Glutamatergic neuron (in vitro differentiated cells): ENCODE results near the gene IDI1. TPM values are rescaled to one million over a fixed set of nuclear protein-coding genes. Genes with fewer than 3 reads are reported as not detected.
A peak's percentile ranks its signal among the peaks of the same experiment; 100 is the strongest.

Experiments used
- DNase-seq: peaks from one replicate; pipeline ENCODE4 v3.0.0; 2022
- H3K27ac Mint-ChIP-seq: one replicate; pipeline ENCODE4 v1.8.0; 2020; ENCODE audit warnings: mild to moderate bottlenecking, mixed read lengths, inconsistent platforms; ENCODE audit not compliant: unreplicated experiment
- H3K27me3 Mint-ChIP-seq: one replicate; pipeline ENCODE4 v1.8.0; 2020; ENCODE audit warnings: mild to moderate bottlenecking, moderate library complexity, mixed read lengths, inconsistent platforms; ENCODE audit not compliant: unreplicated experiment
- H3K36me3 Mint-ChIP-seq: one replicate; pipeline ENCODE4 v1.8.0; 2020; ENCODE audit warnings: mild to moderate bottlenecking, mixed read lengths, inconsistent platforms; ENCODE audit not compliant: unreplicated experiment
- H3K4me1 Mint-ChIP-seq: one replicate; pipeline ENCODE4 v1.8.0; 2020; ENCODE audit warnings: mild to moderate bottlenecking, low read depth, mixed read lengths, inconsistent platforms; ENCODE audit not compliant: unreplicated experiment
- H3K4me3 Mint-ChIP-seq: one replicate; pipeline ENCODE4 v1.8.0; 2020; ENCODE audit warnings: mild to moderate bottlenecking, mixed read lengths, inconsistent platforms; ENCODE audit not compliant: unreplicated experiment
- H3K9me3 Mint-ChIP-seq: one replicate; pipeline ENCODE4 v1.8.0; 2020; ENCODE audit warnings: mild to moderate bottlenecking, moderate library complexity, mixed read lengths, inconsistent platforms; ENCODE audit not compliant: unreplicated experiment
- total RNA-seq: library from RNA; stranded (reverse); fragmentation: NEBNext Ultra II Directional; extraction: Animal tissue kit (Norgen Biotek cat#: 25700); gene quantifications from one replicate; pipeline ENCODE4 v1.2.1, GENCODE V29; 2021; ENCODE audit not compliant: unreplicated experiment
- TF ChIP-seq, protein P1 (sequence below): fragments of 200-600 bp; sonication (generic); IDR thresholded peaks from one replicate; pipeline ENCODE4 v1.5.0; 2021; ENCODE audit not compliant: partially characterized antibody, unreplicated experiment

IDI1 gene
- total RNA-seq, 1 donor from 2014 or later, result 103 TPM

DNA sequence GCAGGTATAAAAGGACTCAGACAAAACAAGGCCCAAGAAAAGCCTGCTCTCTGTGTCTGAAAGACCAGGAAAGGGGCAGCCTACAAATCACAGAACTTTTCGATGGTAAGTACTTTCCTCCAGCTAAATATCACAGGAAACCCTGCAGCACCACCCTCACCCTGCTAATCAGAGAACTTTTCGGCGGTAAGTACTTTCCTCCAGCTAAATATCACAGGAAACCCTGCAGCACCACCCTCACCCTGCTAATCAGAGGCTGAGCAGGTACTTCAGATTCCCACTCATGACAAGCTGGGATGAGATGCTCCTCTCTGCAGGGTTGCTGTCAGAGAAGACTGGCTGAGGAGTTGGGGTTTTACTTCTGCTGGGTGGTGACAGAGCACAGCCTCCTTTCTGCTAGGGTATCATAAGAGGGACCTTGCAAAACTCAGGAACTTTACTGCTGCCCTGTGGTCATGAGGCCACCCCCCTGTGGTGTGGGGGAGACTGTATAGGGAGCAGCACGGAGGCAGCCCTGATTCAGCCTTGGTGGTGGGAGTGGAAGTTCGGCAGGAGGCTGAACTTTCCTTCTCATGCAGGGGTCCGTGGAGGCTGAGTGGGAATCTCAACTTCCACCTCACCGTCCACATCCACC is 14.4 kb upstream of the IDI1 start:
- no peak for DNase-seq
- no peaks in the 10 kb centered on the region for H3K36me3 Mint-ChIP-seq
- peaks cover 7% of the 10 kb centered on the region for H3K9me3 Mint-ChIP-seq
- TF ChIP-seq, protein P1, sequence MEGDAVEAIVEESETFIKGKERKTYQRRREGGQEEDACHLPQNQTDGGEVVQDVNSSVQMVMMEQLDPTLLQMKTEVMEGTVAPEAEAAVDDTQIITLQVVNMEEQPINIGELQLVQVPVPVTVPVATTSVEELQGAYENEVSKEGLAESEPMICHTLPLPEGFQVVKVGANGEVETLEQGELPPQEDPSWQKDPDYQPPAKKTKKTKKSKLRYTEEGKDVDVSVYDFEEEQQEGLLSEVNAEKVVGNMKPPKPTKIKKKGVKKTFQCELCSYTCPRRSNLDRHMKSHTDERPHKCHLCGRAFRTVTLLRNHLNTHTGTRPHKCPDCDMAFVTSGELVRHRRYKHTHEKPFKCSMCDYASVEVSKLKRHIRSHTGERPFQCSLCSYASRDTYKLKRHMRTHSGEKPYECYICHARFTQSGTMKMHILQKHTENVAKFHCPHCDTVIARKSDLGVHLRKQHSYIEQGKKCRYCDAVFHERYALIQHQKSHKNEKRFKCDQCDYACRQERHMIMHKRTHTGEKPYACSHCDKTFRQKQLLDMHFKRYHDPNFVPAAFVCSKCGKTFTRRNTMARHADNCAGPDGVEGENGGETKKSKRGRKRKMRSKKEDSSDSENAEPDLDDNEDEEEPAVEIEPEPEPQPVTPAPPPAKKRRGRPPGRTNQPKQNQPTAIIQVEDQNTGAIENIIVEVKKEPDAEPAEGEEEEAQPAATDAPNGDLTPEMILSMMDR, result no peak
- H3K4me1 Mint-ChIP-seq, result peaks cover 42% of the 10 kb centered on the region
- peaks cover 2% of the 10 kb centered on the region for H3K27me3 Mint-ChIP-seq
- peak overlapping the region; percentile 76 for H3K4me3 Mint-ChIP-seq
- peak overlapping the region; percentile 93 for H3K27ac Mint-ChIP-seq

DNA sequence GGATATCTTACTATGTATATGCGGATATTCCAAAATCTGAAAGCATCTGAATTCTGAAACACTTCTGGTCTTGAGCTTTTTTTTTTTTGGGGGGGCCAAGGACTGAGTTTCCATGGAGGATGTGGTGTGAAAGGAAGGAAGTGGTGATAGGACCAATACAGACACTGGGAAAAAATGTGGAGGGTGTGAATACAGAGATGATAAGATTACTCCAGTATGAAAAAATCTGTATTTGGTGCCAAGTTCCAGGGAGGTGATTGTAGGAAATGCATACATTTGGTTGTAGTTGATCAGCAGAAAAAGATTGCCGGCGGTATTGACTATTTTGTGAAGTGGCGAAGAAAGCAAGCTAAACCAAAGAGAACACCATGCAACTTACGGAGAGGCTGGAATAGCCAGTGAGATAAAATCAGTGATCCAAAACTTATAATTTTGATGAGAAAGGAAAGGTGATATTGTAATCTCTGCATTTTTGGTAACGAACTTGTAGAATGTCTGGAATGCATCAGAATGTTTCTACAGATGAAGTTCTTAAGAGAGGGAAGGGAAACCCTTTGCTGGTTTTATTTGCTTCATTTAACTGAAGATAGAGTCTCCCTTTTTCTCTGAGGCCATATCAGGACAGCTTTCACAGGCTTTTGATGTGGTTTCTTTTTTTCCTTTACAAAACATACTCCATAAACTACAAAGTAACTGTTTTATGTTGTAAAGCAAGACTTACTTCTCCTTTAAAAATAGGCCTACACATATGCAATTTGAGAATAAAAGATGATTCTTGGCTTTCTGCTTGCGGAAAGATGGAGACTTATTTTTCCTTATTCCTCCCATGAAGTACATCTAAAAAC is 13.2 kb upstream of the IDI1 start:
- no peak overlapping the region for H3K4me3 Mint-ChIP-seq

DNA sequence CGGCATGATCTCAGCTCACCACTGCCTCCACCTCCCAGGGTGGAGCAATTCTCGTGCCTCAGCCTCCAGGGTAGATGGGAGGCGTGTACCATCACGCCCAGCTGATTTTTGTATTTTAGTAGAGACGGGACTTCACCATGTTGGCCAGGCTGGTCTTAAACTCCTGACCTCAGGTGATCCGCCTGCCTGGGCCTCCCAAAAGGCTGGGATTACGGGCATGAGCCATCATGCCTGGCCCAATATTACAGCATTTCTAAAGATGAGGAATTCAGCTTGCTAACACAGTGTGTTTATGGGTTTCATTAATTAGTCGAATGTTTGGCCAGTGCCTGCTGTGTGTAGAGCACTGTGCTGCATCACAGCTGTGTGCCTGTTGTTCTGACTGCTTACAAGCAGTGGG is 11.0 kb upstream of the IDI1 start:
- TF ChIP-seq, protein P1, result no peak
- peaks cover 7% of the 10 kb centered on the region for H3K9me3 Mint-ChIP-seq
- H3K36me3 Mint-ChIP-seq, result no peaks in the 10 kb centered on the region
- peaks cover 54% of the 10 kb centered on the region for H3K4me1 Mint-ChIP-seq
- peak overlapping the region; percentile 7 for H3K4me3 Mint-ChIP-seq
- no peak for DNase-seq
- no peak overlapping the region for H3K27ac Mint-ChIP-seq
- H3K27me3 Mint-ChIP-seq, result peaks cover 6% of the 10 kb centered on the region

More for the DNA sequence above, 13.2 kb upstream of the IDI1 start:
- Mint-ChIP-seq H3K27me3 (peaks cover 2% of the 10 kb centered on the region), H3K27ac (no peak overlapping the region), H3K36me3 (no peaks in the 10 kb centered on the region), H3K4me1 (peaks cover 53% of the 10 kb centered on the region), H3K9me3 (peaks cover 7% of the 10 kb centered on the region)
- DNase-seq, result no peak
- TF ChIP-seq, protein P1, result no peak

DNA sequence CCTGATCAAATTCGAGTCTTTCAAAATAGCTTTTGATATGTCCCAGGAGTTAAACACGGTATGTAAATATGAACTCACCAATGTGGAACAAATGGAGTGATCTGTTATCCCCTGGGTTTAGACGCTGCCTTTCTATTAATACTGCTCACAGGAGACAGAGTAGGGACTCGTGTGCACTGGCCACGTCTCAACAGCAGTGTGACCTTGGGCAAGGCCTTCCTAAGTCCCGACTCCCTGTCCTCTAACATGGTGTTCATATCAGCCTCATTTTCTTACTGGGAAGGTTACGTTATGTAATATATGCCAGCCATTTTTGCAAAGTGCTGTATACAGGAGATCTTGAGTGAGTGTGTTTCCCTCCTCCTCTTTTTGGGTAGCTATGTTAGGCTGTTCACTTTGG is 9.1 kb upstream of the IDI1 start:
- Mint-ChIP-seq H3K4me1 (peaks cover 48% of the 10 kb centered on the region), H3K27ac (peak overlapping the region; percentile 19), H3K9me3 (no peaks in the 10 kb centered on the region), H3K4me3 (peak overlapping the region; percentile 92), H3K36me3 (no peaks in the 10 kb centered on the region), H3K27me3 (peaks cover 8% of the 10 kb centered on the region)
- DNase-seq, result no peak
- TF ChIP-seq, protein P1, result no peak

DNA sequence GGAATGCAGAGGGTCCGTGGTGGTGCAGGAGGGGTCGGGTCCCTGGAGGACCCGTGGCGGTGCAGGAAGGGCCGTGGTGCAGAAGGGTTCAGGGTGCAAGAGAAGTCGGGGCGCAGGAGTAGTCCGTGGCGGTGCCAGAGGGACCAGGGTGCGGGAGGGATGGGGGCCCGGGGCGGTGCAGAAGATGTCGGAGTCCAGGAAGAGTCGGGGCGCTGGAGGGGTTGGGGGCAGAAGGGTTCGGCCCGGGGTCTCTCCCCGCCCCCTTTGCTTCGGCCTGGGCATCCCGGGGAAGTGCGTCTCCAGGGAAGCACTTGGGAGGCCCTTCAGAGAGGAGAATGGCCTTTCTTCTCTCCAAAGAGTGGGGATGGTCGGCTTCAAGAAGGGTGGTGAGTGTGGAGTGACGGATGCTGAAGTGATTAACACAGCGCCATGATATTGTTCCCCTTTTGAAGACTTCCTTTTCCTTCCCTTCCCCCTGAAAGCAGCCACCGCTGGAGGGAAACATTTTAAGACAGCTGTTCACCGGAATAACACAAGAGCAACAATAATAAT is 8.3 kb upstream of the IDI1 start:
- Mint-ChIP-seq H3K36me3 (no peaks in the 10 kb centered on the region), H3K27me3 (peaks cover 8% of the 10 kb centered on the region), H3K9me3 (no peaks in the 10 kb centered on the region), H3K4me1 (peaks cover 47% of the 10 kb centered on the region), H3K27ac (peak overlapping the region; percentile 84), H3K4me3 (peak overlapping the region; percentile 92)
- TF ChIP-seq, protein P1, result no peak
- DNase-seq, result no peak
